Esophagus muscularis mucosa (tissue), 4 donors: ENCODE data around the gene CEP170B. TPM values are rescaled to one million over a fixed set of nuclear protein-coding genes. Genes with fewer than 3 reads are reported as not detected.

ENCODE experiments used
- DNase-seq: peaks from one replicate; pipeline ENCODE4 v3.0.0-alpha.2; 2017; ENCODE audit errors: extremely low spot score
- H3K27ac ChIP-seq, 4 donors: fragments of 200-600 bp; sonication (generic); replicated peaks in 1 of 4; 1 replicate in 3 of 4; 2 replicates in 1 of 4; pipeline ENCODE4 v1.5.1; 2016 to 2019; ENCODE audit warnings: mild to moderate bottlenecking in 1 of 4
- H3K27me3 ChIP-seq, 4 donors: fragments of 200-600 bp; sonication (generic); one replicate each; pipeline versions ENCODE4 v1.5.1 to v1.6.0; 2016 to 2019
- H3K36me3 ChIP-seq, 4 donors: fragments of 200-600 bp; sonication (generic); one replicate each; pipeline ENCODE4 v1.5.1; 2016 to 2019
- H3K4me1 ChIP-seq, 4 donors: fragments of 200-600 bp; sonication (generic); one replicate each; pipeline ENCODE4 v1.5.1; 2016 to 2019
- H3K4me3 ChIP-seq, 4 donors: fragments of 200-600 bp; sonication (generic); 1 replicate in 2 of 4; 2 replicates in 2 of 4; pipeline ENCODE4 v1.5.1; 2016 to 2019; ENCODE audit warnings: mild to moderate bottlenecking in 4 of 4, moderate library complexity in 1 of 4
- H3K9me3 ChIP-seq, 4 donors: fragments of 200-600 bp; sonication (generic); 1 replicate in 3 of 4; 2 replicates in 1 of 4; pipeline ENCODE4 v1.5.1; 2016 to 2019
- EP300 ChIP-seq: sonication (generic); formaldehyde crosslinking; IDR thresholded peaks from one replicate; pipeline ENCODE4 v1.6.1; 2017; ENCODE audit warnings: antibody characterized with exemption
- POLR2A ChIP-seq: fragments of 450-650 bp; IDR thresholded peaks from one replicate; pipeline ENCODE4 v1.6.1; 2017; ENCODE audit warnings: antibody characterized with exemption, moderate library complexity, mild to moderate bottlenecking, low read depth
- POLR2AphosphoS5 ChIP-seq, 2 donors: sonication (generic); formaldehyde crosslinking; IDR thresholded peaks; one replicate each; pipeline ENCODE4 v1.6.1; 2017; ENCODE audit warnings: antibody characterized with exemption in 2 of 2
- WGBS: methylation state at CpG from one replicate; pipeline ENCODE4 v1.1.5; 2018; 5-methylcytosine and 5-hydroxymethylcytosine counted together
- intact Hi-C: fragments of 100-400 bp; cut with DNase I; formaldehyde crosslinking; loops from one replicate; pipeline ENCODE4 v1.15.1; 2023
- total RNA-seq, 4 donors: library from RNA; depleted of rRNA; stranded (reverse); fragments of >200 nt; gene quantifications; one replicate each; pipeline versions ENCODE4 v1.1.0 to v1.2.1, GENCODE V29; 2016
- TF ChIP-seq, protein P1 (sequence below), 3 experiments: fragments of 200-600 bp in 2 of 3; fragments of 450-650 bp in 1 of 3; sonication (generic) in 2 of 3; IDR thresholded peaks; one replicate each; pipeline ENCODE4 v1.5.1; 2017 to 2019; ENCODE audit warnings: antibody characterized with exemption in 3 of 3, mild to moderate bottlenecking in 2 of 3, moderate library complexity in 1 of 3

The CEP170B gene
- total RNA-seq, 4 donors from 2014 or later = 24.1 to 70.6 (median 45.7) TPM

DNA sequence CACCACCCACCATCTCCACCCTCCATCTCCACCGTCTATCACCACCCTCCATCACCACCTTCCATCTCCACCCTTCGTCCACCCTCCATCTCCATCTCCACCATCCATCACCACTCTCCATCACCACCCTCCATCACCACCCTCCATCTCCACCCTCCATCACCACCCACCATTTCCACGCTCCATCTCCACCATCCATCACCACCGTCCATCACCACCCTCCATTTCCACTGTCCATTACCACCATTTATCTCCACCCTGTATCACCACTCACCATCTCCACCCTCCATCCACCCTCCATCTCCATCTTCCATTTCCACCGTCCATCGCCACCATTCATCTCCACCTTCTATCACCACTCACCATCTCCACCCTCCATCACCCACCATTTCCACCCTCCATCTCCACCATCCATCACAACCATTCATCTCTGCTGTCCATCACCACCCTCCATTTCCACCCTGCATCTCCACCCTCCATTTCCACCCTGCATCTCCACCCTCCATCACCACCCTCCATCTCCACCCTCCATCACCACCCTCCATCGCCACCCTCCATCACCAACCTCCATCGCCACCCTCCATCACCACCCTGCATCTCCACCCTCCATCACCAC is 6.1 kb upstream of the CEP170B start:
- Histone ChIP-seq H3K27ac (no peak overlapping the region), H3K9me3 (no peaks in the 10 kb centered on the region), H3K27me3 (peaks cover 0 to 3% (median 0%) of the 10 kb centered on the region in 4 donors), H3K4me1 (peaks cover 0 to 2% (median under 1%) of the 10 kb centered on the region in 4 donors), H3K4me3 (no peak overlapping the region), H3K36me3 (no peaks in the 10 kb centered on the region)
- 82% methylated on average over 8 of the region's 8 CpGs for WGBS
- intact Hi-C loops = no loop called here
- no peak for DNase-seq
- TF ChIP-seq, protein P1, sequence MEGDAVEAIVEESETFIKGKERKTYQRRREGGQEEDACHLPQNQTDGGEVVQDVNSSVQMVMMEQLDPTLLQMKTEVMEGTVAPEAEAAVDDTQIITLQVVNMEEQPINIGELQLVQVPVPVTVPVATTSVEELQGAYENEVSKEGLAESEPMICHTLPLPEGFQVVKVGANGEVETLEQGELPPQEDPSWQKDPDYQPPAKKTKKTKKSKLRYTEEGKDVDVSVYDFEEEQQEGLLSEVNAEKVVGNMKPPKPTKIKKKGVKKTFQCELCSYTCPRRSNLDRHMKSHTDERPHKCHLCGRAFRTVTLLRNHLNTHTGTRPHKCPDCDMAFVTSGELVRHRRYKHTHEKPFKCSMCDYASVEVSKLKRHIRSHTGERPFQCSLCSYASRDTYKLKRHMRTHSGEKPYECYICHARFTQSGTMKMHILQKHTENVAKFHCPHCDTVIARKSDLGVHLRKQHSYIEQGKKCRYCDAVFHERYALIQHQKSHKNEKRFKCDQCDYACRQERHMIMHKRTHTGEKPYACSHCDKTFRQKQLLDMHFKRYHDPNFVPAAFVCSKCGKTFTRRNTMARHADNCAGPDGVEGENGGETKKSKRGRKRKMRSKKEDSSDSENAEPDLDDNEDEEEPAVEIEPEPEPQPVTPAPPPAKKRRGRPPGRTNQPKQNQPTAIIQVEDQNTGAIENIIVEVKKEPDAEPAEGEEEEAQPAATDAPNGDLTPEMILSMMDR (IDR thresholded peaks at IDR 0.05) = no peak
- TF ChIP-seq EP300 (no peak), POLR2AphosphoS5 (IDR thresholded peaks at IDR 0.05) (no peak), POLR2A (no peak)

DNA sequence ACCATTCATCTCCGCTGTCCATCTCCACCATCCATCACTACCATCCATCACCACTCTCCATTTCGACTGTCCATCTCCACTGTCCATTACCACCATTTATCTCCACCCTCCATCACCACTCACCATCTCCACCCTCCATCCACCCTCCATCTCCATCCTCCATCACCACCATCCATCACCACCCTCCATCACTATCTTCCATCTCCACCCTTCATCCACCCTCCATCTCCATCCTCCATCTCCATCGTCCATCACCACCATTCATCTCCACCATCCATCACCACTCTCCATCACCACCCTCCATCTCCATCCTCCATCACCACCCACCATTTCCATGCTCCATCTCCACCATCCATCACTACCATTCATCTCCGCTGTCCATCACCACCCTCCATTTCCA is 5.2 kb upstream of the CEP170B start:
- intact Hi-C loops = no loop called here
- DNase-seq = no peak
- 97% methylated on average over 4 of the region's 4 CpGs for WGBS

DNA sequence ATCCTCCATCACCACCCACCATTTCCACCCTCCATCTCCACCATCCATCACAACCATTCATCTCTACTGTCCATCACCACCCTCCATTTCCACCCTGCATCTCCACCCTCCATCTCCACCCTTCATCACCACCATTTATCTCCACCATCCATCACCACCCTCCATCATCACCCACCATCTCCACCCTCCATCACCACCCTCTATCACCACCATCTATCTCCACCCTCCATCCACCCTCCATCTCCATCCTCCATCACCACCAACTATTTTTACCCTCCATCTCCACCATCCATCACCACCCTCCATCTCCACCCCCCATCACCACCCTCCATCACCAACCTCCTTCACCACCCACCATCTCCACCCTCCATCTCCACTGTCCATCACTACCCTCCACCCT is 4.7 kb upstream of the CEP170B start:
- no peak overlapping the region for H3K4me3 ChIP-seq
- H3K27ac ChIP-seq = no peak overlapping the region
- no peaks in the 10 kb centered on the region for H3K36me3 ChIP-seq
- no peaks in the 10 kb centered on the region for H3K27me3 ChIP-seq
- TF ChIP-seq POLR2AphosphoS5 (IDR thresholded peaks at IDR 0.05) (no peak), EP300 (no peak), POLR2A (no peak)
- TF ChIP-seq, protein P1 (IDR thresholded peaks at IDR 0.05) = no peak
- H3K4me1 ChIP-seq = peaks cover 6 to 13% (median 11%) of the 10 kb centered on the region in 4 donors
- intact Hi-C loops = no loop called here
- DNase-seq = no peak
- no peaks in the 10 kb centered on the region for H3K9me3 ChIP-seq

More for the DNA sequence above, 5.2 kb upstream of the CEP170B start:
- H3K9me3 ChIP-seq = no peaks in the 10 kb centered on the region
- H3K27ac ChIP-seq = no peak overlapping the region
- no peak overlapping the region for H3K4me3 ChIP-seq
- TF ChIP-seq, protein P1 (IDR thresholded peaks at IDR 0.05) = no peak
- TF ChIP-seq EP300 (no peak), POLR2AphosphoS5 (IDR thresholded peaks at IDR 0.05) (no peak), POLR2A (no peak)
- peaks cover 6 to 11% (median 11%) of the 10 kb centered on the region in 4 donors for H3K4me1 ChIP-seq
- no peaks in the 10 kb centered on the region for H3K27me3 ChIP-seq
- H3K36me3 ChIP-seq = no peaks in the 10 kb centered on the region

DNA sequence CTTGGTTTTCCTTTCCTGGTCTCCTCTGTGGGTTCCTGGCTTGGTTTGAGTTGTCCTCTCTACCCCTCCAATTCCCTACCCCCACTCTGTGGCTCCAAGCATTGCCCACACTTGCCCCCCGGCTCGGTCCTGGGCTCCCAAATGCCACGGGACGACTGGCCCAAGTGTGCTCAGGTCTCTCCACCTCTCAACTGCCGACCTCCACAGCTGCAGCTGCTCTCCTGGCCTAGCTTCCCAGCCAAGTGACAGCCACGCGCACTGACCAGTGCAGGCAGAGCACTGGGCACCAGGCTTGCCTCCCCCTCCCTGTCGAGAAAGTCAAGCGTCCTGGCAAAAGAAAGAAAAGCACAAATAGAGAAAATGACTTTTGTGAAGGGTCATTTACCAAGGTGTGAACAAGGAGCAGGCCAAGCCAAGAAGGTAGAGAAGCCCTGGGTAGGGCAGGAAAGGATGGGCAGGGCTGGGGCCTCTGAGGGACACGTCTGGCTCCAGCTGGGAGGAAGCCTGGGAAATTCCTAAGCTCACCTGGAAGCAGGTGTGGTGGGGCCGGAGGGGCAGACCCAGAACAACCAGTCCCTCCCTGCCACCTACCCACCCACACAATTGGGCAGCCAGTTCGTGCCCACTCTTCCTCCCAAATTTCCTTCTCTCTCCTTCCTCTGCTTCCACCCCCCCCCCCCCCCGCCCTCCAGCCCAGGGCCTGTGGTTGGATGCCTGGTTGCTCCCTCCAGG is 1.8 kb upstream of the CEP170B start:
- Histone ChIP-seq H3K4me1 (peaks cover 23 to 42% (median 35%) of the 10 kb centered on the region in 4 donors), H3K36me3 (peaks cover 0 to 1% (median 0%) of the 10 kb centered on the region in 4 donors), H3K27ac (no peak overlapping the region), H3K9me3 (no peaks in the 10 kb centered on the region), H3K4me3 (no peak overlapping the region), H3K27me3 (no peaks in the 10 kb centered on the region)
- DNase-seq = no peak
- WGBS = 78% methylated on average over 13 of the region's 13 CpGs
- TF ChIP-seq EP300 = no peak
- TF ChIP-seq POLR2A = no peak
- TF ChIP-seq, protein P1 (IDR thresholded peaks at IDR 0.05) = no peak
- TF ChIP-seq POLR2AphosphoS5 (IDR thresholded peaks at IDR 0.05) = no peak
- intact Hi-C loops = no loop called here
